Left renal pelvis (tissue), 4 donors: Measurements from ENCODE around the gene DMRTA1. TPM values are rescaled to one million over a fixed set of nuclear protein-coding genes. Genes with fewer than 3 reads are reported as not detected.
A peak's percentile ranks its signal among the peaks of the same experiment; 100 is the strongest.
"Not testable (repeated sequence)": the region's sequence is repeated elsewhere in the genome, so short reads cannot be mapped to it uniquely, and the experiment has no call there.

Experiments used
- DNase-seq, 4 donors: peaks; one replicate each; pipeline ENCODE4 v3.0.0-alpha.2; 2013; ENCODE audit warnings: low read depth in 4 of 4, low spot score in 3 of 4
- polyA plus RNA-seq, 4 donors: library from polyadenylated mRNA; unstranded; fragments of 120-200 nt; gene quantifications; one replicate each; pipeline ENCODE4 v1.2.1, GENCODE V29; 2013; ENCODE audit not compliant: insufficient read length in 4 of 4

Gene DMRTA1
- 1 to 10 TPM in 3 of 4 donors, under 1 TPM in 1; 0.30 to 2.0 (median 1.3) TPM for polyA plus RNA-seq

DNA sequence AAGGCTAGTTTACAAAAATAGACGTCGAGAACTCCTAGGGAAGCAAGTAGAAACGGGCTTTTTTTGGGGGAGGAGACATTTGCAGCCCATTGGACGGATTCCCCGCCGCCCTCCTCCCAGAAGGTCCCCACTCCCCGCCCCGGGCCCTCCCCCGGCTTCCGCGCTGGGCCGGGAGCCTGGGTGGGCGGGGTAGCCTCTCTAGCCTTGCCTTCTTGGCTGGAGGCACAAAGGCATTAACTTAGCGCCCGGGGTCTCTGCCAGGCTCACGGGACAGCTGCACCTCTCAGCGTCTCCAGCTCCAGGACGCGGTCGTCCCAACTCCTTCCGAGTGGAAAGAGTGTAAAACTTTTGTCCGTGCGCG lies at the start of gene DMRTA1:
DMRTA1 (plus strand) TSS at position 236 of the 361 bp plus-strand sequence. CDS start 242 bp downstream, outside the sequence.
- peak in 3 of 4 donors; percentile 48 to 69 (median 62) for DNase-seq

DNA sequence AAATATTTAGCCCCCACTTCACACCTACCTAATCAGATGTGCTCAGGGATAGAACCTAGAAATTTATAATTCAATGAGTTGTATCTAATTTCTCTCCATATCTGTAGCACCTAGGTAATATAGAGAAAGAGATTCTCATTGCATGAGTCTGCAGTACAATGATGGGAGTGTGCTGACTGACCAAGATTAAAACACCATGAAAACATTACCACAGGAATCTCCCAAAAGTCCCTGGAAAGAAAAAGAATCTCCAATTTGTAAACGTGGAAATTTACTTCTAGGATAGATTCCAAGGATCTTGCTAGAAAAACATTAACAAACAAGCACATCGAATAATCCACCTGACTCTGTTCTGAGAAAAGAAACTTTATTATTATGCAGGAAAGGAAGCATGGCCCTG lies 45.0 kb upstream of the DMRTA1 start:
- DNase-seq: no peak

DNA sequence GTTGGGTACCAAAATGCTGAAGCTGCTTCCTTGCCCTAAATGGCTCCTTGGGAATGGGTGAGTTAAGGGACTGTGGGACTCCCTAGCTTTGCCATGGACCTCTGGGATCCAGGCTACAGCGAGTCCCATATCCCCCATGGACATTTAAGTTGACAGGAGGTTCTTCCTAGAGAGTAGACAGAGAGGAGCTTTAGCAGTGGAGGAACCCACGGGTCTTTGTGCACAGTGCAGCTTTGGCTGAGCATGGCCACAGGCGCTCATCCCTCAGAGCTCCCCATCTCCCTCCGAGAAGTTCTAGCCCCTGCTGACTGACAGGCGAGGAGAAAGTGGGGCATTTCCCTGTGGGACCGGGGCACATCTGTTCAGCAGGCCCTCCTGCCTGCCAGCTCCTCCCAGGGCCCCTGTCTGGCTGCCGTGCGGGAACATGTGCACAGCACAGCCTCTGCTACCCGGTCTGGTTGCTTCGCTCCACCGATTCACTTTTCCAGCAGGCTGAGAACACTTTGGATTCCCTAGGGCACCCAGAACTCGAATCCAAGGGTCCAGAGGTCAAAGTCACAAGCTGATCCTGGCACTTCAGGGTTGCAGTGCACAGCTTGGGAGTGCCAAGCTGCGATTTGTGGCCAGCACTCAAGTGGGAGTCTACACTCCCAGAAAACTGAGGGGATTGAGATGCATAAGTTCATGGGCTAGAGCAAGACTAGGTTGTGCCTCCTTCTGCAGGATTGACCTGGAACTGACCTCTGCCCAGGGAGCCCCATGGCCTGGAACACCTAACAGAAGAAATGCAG lies 40.6 kb upstream of the DMRTA1 start:
- DNase-seq: no peak

GRCh38 chr9:22413884-22414283 lies 32.7 kb upstream of the DMRTA1 start:
- no peak for DNase-seq

DNA sequence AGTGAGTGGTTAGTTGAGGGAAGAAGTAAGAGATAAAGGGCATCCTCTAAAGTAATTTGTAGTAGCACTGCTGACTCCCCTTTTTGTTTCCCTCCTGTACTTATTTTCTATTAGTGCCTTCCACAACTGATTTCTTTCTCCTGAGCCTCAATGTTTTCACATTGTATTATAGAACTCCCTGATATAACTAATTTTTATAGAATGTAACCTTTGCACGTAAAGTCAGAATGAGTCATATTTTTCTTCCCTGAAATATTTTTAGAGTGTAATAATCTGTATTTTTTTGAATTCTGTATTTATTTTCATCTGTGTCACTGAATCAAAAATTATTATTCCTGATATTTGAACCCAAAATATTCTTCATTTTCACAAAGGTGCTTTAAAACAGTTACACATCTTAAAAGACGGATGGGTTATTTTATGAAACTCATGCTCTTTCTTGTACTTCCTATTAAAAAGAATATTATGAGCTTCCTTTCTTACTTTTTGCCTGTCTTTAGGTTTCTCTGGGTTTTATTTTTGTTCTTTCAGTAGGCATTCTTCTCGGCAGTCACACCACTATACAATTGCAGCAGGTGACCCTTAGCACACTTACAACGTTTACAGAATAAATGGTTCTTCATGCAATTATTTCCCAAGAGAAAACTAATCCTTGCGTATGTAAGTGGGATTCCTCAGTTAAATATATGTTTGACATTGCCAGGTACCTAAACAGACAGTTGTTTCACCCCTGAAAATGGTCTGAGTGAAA lies 30.5 kb upstream of the DMRTA1 start:
- DNase-seq: no peak

DNA sequence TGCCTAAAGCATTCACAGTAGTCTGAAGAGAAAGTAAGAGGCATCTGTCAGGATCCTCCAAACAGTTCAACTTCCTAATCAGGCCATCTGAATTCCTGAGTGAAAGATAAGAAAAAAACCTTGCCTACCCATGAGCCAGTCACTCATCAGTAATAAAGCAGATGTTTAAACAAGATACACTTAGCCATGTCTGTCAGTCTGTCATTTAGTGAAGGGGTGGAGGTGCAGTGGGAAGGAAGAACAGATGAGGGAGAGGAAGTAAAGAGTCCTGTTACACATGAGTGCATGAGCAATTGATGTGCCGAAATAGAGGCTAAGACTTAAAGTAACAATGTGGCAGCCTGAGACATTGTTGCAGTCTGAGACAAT lies 29.9 kb upstream of the DMRTA1 start:
- DNase-seq: no peak

DNA sequence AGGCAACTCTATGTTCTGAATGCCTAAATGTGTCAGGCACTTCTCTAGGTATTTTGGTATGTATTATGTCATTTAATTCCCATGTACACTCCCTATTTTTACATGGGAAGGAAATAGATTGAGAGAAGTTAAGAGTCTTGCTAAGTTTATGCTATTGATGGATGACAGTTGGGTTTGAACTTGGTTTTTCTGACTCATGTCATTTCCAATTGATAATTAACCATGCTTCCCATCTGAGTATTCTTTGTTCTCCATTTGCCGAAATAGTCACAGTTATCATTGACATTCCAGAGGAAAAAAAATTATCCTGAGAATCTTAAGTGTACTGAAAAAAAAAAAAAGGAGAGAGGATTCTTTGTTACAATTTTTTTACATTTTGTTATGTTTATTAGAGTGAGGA lies 23.1 kb upstream of the DMRTA1 start:
- DNase-seq: no peak

DNA sequence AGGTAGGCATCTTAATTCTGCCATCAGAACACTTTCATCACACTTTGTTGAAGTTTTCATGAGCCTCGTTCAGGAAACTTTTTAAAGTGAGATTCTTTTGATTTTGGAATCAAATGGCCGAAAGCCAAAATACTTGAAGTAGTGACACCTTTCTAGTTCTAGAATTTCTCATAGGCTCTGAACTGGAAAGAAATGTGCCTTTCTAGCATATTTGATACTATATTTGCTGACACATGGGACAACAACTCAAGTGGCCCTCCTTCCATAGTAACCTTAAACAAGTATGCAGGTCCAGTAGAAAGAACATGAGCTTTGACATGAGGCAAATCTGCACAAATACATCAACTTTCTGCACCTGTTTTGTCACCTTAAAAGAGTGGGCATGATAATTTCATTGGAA lies 22.0 kb upstream of the DMRTA1 start:
- no peak for DNase-seq

DNA sequence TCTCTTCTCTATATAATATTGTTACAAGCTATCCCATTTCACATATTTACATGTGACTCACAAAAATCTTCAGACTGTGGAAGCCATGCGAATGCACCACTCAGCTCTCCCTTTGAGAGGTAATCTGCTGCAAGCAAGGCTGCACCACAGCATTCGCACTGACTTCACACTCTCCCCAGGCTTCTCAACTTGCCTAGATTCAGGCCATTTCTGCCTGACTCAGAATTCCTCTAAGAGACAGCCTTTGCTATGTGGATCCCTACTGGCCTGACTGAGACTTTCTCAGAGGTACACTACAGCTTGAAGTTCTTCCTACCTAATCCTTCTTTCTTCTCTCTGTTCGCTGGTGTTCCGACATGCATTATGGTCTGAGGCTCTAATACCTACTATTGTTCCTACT lies 21.1 kb upstream of the DMRTA1 start:
- DNase-seq: no peak

DNA sequence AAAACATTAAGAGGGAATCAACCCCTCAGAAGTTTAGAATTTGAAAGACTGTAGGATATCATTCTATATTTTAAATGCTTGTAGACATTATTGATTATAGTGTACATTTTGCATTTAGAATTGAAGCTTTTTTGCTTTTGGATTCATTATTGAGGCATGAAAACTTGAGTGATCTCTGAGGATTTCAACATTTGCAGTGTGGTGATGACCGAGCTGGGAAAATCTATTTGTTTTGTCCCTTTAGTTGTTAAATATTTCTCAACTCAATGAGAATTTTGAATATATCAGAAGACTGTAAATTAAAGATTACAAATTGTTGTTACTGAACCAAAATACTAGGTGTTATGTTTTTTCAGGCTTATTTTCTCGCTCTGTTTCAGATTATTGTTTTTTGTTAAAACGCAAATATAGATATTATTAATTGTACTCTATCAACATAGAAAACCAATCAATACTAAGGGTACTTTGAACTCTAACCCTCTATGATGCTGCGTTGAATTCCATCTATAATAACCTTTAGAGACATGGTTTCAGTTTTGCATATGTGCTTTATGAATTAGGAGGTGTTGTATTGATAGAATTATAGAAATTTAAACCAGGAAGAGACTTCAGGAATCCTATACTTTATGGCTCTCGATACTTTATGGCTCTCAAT lies 19.3 kb upstream of the DMRTA1 start:
- DNase-seq: no peak

- DNase-seq: no peak
Measured at GRCh38 chr9:22433691-22434090, 12.9 kb upstream of the DMRTA1 start.

DNA sequence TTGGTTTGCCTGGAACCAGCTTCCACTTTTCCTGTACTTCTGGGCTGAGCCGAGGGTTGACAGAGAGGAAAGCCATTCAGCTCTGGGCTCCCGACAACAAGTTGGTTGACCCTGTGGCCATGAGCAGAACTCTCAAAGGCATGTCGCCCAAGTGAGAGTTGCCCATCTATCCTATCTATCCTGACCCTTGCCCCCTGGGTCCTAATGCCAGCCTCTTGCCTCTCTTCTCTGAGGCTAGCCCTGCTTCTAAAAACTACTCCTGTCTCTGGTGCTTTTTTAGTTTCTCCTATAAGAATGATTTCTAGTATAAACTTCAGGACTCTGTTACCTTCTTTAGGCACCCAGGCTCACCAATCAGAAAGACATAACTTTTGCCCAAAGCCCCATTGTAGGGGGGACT lies 11.4 kb upstream of the DMRTA1 start:
- not testable (repeated sequence) for DNase-seq

GRCh38 chr9:22437461-22438067 lies 9.1 kb upstream of the DMRTA1 start:
- DNase-seq: not testable (repeated sequence)

DNA sequence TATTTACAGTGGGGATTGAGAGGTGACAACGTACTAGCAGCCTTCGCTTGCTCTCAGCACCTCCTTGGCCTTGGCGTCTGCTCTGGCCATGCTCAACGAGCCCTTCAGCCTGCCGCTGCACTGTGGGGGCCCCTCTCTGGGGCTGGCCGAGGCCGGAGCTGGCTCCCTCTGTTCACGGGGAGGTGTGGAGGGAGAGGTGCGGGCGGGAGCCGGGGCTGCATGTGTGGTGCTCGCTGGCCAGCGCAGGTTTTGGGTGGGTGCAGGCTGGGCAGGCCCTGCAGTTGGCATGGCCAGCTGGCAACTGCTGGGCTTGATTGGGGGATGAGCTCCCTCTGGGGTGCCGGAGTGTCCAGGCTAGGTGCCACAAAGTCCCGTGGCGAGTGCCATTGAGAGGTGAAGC lies 5.8 kb upstream of the DMRTA1 start:
- DNase-seq: no peak

DNA sequence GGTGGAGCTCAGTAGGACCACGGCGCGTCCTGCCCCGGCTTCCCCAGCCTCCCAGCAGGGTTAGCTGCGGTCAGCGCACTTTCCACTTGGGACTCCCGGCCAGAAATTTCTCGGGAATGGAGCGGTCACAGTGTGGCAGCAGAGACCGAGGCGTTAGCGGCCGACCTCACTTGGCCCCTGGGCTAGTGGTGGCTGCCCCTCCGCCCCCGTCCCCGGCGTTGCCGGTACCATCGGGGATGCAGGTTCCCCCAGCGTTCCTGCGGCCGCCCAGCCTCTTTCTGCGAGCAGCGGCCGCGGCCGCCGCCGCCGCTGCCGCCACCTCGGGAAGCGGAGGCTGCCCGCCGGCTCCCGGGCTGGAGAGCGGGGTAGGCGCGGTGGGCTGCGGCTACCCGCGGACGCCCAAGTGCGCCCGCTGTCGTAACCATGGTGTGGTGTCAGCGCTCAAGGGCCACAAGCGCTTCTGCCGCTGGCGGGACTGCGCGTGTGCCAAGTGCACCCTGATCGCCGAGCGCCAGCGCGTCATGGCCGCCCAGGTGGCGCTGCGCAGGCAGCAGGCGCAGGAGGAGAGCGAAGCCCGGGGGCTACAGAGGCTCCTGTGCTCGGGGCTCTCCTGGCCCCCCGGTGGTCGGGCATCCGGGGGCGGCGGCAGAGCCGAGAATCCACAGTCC lies 460 bp downstream of the DMRTA1 start:
- DNase-seq: peak in 3 of 4 donors; percentile 45 to 52 (median 51)

GRCh38 chr9:22447618-22448305 lies 1.1 kb downstream of the DMRTA1 start:
- peak in 2 of 4 donors; percentile 5 to 9 for DNase-seq

- no peak for DNase-seq
Measured at GRCh38 chr9:22449719-22450118, 3.1 kb downstream of the DMRTA1 start.

- DNase-seq: no peak
Measured at GRCh38 chr9:22452415-22453010, 5.9 kb downstream of the DMRTA1 start.

- no peak for DNase-seq
Measured at GRCh38 chr9:22454016-22454415, 7.4 kb downstream of the DMRTA1 start.

DNA sequence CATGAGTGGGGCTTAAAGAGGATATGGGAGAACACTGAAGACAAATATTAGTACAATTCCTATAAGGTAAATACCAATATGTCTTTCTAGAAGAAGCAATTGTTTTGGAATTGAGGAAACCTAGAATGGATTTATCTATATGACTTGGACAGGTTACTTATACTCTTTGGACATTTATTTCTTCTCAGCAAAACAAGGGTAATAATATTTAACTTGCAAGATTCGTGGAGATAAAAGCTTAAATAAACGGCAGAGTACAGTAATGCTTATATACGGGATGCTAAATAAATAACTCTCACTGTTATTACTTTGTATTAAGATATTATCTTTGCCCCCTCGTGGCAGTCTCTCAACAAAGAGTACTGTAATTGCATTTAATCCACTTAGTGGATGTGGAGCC lies 8.6 kb downstream of the DMRTA1 start:
- DNase-seq: no peak
